HL-60 (cell line): ENCODE results near the gene ACTR3C.
"Not testable (repeated sequence)": the region's sequence is repeated elsewhere in the genome, so short reads cannot be mapped to it uniquely, and the experiment has no call there.

ENCODE experiments used
- CTCF ChIP-seq: IDR thresholded peaks from one replicate; pipeline ENCODE4 v1.5.1; 2011; ENCODE audit warnings: low read length, control low read depth, inconsistent platforms; ENCODE audit not compliant: insufficient read depth
- GABPA ChIP-seq: IDR thresholded peaks from 2 replicates; pipeline ENCODE4 v1.6.1; 2012; ENCODE audit warnings: low read depth
- POLR2AphosphoS5 ChIP-seq: IDR thresholded peaks from 2 replicates; pipeline ENCODE4 v1.6.1; 2012; ENCODE audit warnings: low read depth
- REST ChIP-seq: IDR thresholded peaks from 2 replicates; pipeline ENCODE4 v1.6.1; 2012; ENCODE audit warnings: low read depth; ENCODE audit not compliant: insufficient replicate concordance

- not testable (repeated sequence) for TF ChIP-seq POLR2AphosphoS5, CTCF, GABPA, REST
These were observed 55.1 kb downstream of the ACTR3C start for GRCh38 chr7:150268287-150268686.
